Measurements from ENCODE around the gene TIMP3.

DNA sequence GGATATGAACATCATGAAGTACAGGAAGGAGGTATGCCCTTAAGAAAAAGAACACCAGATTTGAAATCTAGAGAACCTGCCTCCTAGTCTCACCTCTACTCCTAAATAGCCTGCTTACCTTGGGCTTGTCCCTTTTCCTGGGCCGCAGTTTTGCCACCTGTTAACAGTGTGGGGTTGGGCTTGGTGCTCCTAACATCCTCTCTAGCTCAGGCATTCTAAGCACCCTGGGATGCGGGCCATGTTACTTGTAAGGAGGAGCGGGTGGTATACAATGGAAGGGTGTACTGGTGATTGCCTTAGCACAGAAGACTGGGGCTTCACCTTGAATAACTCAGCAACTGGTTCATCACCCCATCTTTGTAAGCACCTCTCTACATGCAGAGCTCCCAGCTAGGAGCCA lies 48.7 kb downstream of the TIMP3 start:
- TF ChIP-seq, protein P1, sequence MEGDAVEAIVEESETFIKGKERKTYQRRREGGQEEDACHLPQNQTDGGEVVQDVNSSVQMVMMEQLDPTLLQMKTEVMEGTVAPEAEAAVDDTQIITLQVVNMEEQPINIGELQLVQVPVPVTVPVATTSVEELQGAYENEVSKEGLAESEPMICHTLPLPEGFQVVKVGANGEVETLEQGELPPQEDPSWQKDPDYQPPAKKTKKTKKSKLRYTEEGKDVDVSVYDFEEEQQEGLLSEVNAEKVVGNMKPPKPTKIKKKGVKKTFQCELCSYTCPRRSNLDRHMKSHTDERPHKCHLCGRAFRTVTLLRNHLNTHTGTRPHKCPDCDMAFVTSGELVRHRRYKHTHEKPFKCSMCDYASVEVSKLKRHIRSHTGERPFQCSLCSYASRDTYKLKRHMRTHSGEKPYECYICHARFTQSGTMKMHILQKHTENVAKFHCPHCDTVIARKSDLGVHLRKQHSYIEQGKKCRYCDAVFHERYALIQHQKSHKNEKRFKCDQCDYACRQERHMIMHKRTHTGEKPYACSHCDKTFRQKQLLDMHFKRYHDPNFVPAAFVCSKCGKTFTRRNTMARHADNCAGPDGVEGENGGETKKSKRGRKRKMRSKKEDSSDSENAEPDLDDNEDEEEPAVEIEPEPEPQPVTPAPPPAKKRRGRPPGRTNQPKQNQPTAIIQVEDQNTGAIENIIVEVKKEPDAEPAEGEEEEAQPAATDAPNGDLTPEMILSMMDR (IDR thresholded peaks at IDR 0.05) = no peak
- no peak for TF ChIP-seq TCF12 (IDR thresholded peaks at IDR 0.05)
- no peak for TF ChIP-seq MEF2A (IDR thresholded peaks at IDR 0.05; ENCODE audit: borderline replicate concordance, low read depth)
- no peak for TF ChIP-seq JUND (IDR thresholded peaks at IDR 0.05)
- TF ChIP-seq GABPA (IDR thresholded peaks at IDR 0.05; ENCODE audit: low read depth) = no peak
- TF ChIP-seq RFX5 (IDR thresholded peaks at IDR 0.05; ENCODE audit: low read length) = no peak

Measured in SK-N-SH (cell line).